HG03066 (cell line): ENCODE measurements around the gene TRAPPC3.
"Not testable (repeated sequence)": the region's sequence is repeated elsewhere in the genome, so short reads cannot be mapped to it uniquely, and the experiment has no call there.

Experiments used
- ATAC-seq: cut with Tn5 transposase; IDR thresholded peaks from one replicate; pipeline ENCODE4 v1.9.1; 2021; ENCODE audit warnings: low read depth; ENCODE audit not compliant: unreplicated experiment

TRAPPC3 gene

DNA sequence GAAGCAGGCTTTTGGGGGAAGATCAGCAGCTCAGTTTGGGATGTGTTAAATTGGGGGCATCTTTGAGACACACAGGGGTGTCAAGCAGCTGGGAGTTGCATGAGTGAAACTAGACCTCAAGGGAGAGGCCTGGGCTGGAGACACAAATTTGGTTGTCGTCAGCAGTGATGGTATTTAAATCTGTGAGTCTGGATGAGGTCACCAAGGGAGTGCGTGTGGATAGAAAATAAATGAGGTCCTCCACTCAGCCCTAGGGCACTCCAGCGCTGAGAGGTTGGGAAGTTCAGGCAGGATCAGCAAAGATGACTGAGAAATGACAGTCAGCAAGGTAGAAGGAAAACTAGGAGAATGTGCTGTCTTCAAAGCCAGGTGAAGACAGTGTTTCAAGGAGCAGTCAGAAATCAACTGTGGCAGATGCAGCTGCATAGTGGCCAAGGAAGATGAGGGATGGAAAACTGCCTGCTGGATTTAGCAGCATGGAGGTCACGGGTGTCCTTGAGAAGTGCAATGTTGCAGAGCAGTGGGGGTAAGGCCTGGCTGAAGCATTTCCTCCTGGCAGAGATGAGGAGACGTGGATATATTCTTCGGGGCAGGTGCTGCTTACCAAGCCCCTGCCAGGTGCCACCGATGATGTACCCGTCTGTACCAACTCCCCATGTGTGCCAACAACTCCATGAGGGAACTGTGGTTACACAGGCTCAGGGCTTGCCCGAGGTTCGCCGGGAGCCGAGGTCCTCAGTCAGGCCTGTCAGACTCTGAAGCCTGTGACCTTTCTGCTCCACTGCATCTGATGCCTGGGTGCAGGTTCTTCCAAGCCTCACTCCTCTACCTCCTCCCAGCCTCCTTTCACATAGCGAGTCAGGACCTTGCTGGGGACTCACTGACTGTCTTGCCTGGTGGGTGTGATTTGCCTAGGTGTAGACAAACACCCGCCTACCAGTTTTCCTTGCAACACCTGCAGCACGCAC, 17.9 kb upstream of the TRAPPC3 start:
- no peak for ATAC-seq

DNA sequence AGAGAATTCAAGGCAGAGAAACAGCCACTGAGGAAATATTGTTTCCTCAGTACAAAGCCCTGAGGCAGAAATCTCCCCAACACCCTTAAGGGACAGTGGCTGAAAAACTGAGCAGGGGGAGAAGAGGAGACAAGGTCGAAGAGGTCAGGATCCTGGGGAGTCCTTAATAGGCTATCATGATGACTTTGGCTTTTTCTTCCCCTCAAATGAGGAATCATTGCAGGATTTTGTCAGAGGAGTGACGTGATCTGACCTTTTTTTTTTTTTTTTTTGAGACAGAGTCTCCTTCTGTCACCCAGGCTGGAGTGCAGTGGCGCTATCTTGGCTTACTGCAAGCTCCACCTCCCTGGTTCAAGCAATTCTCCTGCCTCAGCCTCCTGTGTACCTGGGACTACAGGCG, 16.9 kb upstream of the TRAPPC3 start:
- no peak for ATAC-seq

DNA sequence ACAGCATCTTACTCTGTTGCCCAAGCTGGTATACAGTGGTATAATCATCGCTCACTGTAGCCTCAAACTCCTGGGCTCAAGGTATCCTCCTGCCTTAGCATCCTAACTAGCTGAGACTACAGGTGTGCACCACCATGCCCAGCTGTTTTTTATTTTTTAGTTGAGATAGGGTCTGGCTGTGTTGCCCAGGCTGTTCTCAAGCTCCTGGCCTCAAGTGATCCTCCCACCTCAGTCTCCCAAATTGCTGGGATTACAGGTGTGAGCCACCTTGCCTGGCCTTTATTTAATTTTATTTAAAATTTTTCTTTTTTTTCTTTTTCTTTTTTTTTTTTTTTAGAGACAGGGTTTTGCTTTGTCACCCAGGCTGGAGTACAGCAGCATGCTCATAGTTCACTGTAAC, 15.9 kb upstream of the TRAPPC3 start:
- ATAC-seq: no peak

DNA sequence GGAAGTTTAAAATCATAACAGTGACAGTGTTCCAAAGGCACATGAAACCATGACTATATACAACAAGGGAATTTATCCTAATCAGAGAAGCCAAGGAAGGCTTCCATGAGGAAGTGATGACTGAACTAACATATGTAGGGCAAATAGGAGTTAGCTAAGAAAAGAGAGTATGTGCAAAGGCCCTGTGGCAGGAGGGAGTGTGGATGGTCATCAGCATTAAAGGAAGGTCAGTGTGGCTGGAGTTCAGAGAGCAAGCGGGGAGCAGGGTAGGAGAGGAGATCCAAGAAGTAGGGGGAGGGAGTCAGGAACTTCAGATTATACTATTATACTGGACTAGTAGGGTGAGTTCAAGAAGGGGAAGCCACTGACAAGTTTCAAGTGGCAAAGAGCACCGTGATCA, 15.1 kb upstream of the TRAPPC3 start:
- ATAC-seq: no peak

DNA sequence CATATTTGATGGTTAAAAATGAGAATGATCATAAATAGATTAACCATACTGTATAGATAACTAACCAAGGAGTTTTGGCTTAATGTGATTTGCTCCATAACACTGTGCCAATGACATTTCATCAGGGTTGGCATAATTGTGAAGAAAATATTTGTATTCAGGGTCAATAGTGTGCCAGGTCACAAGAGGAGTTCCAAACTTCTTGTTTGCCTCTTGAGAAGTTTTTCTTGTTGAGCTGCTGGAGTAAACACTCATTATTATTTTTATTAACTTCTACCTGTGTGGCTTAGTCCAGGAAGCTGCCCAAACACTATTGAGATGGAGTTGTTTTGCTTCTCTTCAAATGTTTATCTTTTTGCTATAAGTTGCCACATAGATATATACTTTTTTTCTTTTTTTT, 14.1 kb upstream of the TRAPPC3 start:
- no peak for ATAC-seq

DNA sequence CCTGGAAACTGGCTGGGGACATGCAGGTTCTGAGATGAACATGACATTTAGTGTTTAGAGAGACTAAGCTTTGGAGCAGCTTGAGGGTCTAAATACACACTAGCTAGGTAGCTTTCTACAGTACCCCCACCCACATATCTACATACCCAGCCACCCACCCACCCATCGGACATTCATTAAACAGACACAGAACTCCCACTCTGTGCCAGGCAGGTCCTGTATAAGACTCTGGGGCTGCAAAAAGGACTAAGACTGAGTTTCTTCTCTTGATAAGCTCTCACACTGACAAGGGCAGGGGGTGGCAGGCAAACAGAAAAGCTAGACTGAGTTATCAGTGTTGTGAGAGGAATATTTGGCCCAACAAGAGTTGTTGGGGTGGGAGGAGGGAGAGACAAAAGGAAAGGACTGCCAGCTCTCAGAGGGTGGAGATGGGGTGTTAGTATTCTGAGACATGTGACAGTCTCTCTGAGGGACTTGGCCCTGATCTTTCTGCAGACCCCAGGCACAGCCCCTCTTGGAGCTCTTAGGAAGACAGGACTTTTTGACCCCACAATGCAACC, 13.5 kb upstream of the TRAPPC3 start:
- no peak for ATAC-seq

DNA sequence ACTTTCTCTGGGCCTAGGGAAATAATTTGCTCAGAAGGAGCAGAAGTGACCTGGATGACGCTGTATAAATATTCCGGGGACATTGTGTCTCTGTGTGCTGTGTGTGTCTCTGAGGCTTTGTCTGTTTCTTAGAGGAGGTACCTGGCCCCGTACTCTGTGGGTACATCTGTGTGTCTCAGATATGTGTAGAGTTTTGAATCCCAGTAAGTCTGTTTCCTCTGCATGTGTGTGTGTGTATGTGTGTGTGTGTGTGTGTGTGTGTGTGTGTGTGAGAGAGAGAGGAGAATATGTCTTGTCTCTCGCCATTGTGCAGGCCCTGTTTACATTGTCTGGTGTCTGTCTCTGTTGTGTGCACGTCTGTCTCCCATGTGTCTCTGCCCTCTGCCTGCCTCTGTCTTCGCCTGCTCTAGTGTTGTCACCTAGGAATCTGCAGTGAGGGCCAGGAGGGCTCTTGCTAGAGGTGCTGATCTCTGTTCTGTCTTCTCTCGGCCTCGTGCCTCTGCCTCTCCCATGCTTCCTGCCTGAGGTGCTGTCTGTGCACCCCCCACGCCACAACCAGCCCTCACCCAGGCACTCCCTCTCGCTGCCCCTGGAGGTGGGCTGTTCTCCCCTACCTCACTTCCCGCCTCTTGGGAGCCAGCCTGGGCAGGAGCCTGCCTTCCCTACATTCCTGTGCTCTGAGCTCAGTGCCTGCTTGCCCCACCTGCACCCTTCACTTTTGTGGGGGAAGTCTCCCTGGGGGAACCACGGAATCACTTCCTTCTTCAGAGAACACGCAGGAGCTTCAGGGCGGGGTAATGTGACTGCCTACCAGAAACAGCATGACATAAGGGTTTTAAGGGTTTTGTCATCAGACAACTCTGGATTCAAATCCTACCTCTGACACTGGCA, 12.6 kb upstream of the TRAPPC3 start:
- no peak for ATAC-seq

DNA sequence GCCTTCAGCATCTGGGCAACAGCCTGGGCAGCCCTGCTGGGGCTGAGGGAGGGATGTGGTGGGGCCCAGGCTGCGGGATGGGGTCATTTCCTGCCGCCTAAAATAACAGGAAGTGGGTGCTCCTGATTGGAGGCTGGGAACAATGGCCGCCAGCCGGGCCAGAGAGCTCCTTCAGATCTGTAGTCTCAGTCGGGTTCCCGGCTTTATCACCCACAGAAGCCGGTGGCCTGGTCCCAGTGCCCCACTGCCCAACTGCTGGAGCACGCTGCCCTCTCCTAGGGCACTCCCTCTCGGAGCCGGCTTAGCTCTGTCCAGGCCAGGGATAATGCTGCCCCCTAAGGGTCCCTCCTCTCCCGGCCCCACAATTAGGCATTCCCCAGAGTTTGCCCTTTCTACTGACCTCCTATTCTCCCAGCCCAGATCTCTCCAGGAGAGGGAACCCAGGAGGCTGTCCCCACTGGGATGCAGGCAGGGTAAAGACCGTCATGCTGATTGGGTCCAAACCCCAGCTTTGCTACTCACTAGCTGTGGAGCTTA, 11.7 kb upstream of the TRAPPC3 start:
- no peak for ATAC-seq

DNA sequence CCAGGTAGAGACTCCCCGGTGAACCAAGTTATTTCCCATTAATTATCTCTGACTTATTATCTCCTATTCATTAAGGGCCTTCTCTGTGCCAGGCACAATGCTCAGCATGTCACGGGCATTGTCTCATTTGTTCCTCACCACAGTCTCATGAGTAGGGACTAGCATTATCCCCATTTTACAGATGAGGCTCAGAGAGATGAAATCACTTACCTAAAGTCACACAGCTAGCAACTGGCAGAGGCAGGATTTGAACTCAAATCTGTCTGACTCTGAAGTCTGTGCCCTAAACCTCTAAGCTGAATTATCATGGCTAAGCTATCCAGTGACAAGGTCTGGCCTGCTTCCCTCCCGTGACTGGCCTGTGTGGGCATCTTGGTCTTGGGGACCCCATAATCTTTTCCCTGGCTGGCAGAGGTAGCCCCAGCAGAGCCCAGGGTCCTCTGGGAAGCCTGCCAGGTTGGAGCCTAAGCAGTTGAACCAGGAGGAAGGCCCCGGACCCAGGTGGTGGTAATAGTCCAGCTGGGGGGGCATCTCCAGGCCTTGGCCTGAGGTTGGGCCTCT, 11.2 kb upstream of the TRAPPC3 start:
- no peak for ATAC-seq

DNA sequence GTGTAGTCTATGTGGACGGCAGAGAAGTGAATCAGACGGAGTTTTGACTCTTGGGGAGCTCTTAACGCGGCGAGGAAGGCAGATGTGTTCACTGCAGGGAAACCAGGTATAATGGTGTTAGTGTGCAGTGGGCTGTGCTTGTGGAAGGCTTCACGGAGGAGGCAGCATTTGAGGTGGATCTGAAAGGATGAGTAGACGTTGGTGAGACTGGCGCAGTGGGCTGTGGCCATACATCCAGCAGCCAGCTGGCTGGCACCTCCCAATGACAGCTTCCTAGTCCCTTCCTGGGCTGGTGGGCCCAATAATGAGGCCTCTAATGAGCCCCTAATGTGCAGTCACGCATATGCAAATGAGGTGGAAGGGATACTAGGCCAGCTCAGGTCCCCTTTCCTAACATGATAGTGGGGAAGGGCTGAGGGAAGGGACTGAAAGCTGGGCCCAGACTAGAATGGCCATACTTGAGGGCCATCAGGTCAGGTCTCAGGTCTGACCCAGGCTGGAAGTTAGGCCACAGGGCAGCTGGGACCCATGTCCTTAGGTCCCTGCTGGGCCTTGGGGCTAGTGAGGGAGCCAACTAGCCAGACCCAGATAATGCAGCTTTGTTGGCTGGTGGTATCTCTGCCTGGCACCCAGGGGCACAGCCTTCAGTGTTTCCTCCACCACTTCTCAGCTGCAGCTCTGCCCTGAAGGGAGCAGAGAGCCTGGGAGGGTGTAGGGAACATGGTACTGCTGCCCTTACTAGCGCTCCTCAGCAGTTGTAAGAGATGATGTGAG, 10.5 kb upstream of the TRAPPC3 start:
- ATAC-seq: no peak

DNA sequence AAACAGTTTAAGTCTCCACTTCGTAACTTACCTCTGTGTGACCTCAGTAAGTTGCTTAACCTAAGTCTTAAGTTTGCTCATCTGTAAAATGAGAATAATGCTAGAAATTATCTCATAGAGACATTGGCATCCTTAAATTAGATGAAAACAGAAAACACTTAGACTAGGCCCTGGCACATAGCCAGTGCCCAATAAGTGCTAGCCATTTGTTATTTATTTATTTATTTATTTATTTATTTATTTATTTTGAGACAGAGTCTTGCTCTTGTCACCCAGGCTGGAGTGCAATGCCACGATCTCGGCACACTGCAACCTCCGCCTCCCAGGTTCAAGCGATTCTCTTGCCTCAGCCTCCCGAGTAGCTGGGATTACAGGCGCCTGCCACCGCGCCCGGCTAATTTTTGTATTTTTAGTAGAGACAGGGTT, 9.6 kb upstream of the TRAPPC3 start:
- ATAC-seq: not testable (repeated sequence)

DNA sequence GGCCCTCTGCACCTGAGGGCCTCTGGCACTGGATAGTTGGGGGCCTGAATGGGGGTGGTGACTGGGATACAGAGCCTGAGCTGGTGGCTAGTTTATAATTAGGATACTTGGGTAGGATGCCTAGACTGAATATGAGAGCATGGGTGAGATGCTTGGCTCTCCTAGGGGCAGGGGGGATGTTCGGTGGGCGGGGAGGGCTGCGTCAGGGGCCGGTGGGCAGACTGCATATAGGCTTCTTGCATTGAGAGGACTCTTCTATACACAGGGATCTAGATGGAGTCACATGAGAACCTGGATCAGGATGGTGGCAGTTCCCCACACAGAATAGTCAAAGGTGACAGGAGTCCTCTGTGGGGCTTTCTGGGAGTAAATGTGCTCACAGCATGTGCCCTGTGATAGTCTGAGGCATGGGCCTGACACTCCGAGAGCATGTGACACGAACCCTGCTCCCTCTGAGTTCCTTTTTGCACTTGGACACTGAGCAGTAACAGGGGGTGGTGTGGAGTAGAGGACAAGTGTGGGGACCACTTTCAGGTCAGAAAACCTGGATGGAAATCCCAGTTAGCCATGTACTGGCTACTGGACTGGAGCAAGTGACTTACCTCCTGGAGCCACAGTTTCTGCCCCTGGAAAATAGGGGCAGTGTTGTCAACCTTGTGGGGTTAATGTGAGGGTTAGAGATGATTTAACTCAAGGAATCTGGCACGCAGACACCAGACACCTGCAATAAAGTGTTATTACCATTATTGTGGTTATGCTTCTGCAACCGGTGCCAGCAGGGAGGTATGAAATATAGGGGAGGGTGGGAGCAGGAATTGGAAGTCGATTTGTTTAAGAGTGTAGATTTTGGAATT, 8.9 kb upstream of the TRAPPC3 start:
- ATAC-seq: no peak

DNA sequence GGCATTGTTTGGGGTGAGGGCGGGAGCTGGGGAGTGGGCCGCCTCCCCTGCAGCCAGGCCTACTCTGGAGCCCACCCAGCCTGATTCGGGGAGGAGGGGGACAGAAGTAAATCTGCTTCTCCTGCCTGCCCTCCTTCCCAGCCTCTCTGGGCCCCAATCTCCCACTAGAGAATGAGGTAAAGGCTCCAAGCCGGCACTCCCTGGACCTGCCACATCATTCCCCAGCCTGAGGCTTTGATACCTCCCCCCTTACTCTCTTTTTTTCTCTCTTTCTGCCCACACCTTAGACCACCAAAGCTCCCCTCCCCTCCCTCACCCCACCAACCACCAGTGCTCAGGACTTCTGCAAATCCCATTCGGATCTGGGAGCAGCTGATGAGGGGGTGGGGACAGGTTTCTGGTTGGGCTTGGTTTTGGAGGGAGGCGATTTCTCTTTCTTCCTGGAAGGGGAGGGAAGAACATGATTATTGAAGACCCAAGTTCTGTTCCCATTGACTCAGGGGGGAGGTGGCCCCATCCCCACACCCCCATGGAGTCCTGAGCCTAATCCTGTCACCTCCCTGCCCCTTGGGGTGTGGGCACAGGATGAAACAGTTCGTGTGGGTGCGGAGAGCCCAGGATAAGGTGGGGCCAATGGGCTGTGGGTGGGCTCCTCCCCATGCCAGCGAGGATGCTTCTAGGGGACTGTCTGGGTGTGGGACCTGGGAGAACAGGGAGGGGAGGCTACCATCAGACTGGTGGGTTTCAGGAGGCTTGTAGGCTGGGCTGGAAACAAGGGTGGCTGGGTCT, 8.0 kb upstream of the TRAPPC3 start:
- no peak for ATAC-seq

DNA sequence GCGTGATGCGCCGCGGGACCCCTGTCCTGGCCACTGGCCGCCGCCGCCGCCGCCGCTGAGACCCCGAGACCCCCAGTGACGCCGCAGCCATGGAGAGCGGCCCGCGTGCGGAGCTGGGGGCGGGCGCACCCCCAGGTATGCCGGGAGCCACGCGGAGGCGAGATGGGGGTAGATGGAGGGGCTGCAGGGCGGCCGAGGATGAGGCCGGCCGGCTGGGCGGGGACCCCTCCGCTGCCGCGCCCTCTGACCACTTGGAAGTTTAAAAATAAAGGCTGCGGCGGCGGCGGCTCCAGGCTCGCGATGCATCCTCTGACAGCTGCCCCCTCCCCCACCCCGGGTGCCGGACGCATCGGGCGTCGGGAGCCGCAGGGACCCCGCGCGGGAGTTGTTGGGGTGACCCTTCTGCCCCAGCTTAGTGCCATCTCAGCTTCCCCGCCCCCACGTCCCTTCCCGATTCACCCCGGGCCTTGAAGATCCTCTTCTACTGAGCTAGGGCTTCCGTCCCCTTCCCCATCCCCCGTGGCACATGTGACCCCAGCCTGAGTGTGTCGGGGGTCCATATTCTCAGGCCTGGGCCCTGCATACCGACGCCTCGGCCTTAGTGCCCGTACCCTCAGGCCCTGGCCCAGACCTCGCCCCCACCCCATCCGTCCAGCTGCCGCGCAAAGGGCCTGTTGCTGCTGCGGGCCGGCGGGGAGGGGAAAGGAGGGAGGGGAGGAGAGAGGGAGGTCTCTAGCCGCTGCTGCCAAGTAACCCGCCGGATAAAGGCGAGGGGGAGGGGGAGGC, 7.2 kb upstream of the TRAPPC3 start:
- ATAC-seq: peak; percentile 17

DNA sequence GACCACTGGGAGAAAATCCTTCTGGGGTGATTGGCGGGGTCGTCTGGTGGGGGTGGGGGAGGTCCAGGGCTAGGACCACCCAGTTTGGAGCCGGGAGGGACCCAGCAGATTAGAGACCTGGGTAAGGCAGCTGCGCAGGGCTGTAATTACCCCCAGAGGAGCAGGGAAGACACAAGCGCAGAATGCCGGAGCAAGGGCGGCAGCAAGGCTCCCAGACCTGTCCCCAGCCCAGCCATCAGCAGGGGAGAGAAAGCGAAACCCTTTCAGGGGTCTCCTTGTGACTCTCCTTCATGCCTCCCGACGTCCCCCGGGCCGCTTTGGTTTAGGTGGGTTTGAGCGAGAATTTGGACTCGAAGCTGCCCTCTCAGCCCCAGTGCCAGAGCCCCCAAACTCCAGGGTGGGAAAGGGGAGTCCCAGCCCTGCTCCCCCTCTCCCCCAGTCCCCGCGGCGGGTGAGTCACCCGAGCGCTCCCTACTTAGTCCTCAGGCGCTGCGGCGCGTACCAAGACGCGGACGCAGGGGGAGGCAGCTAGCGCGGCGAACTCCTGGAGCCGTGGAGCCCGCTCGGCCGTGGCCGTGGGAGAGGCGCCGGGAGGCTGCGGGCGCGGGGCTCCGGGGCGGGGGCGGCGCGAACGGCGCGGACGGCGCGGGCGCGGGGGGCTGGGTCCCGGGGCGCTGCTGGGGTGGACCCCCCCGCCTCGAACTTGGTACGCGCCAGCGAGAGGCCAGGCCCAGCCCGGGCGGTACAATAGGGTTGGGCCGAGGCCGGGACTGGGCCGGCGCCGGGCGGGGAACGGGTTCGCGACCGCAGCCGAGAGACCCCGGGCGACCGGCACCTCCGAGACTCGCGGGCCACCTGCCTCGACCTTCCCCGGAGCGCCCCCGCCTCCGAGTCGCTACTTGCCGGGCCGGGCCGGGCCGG, 6.4 kb upstream of the TRAPPC3 start, which contains the start of gene MAP7D1:
TSS of gene MAP7D1 (plus strand) at position 753 of the 921 bp plus-strand sequence. CDS start 258 bp downstream, outside the sequence.
- peak; percentile 50 for ATAC-seq

DNA sequence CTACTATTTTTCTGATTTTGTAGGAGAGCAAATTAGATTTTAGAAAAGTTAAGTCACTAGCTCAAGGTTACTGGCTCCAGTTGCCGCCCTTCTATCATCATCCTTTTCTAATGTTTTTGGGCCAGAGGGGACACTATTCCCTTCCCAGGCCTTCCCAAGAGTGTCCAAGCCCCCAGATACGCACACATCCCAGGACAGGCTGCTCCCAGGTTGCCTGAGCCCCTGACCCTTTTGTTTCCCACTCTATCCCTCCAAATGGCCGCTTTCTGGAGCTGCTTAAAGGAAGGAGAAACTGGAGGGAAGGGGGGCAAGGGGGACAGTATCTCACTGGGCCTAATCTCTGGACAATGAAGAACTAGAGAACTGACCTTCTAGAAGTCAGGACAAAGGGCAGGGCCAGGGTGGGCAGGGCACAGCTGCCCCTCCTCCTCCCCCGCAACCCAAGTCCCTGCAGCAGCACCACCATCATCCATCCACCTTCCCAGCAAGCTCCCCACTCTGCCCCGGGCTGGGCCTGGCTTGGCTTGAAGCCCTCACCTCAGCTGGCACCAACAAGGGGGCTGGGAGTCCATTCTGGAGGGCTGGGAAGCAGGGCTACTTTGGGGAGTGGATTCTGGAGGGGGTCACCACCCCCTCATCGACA, 5.6 kb upstream of the TRAPPC3 start:
- ATAC-seq: no peak
